GM19452 (cell line): ENCODE measurements around the gene BTAF1.
"Not testable (repeated sequence)": the region's sequence is repeated elsewhere in the genome, so short reads cannot be mapped to it uniquely, and the experiment has no call there.

Source experiments
- ATAC-seq: cut with Tn5 transposase; IDR thresholded peaks from one replicate; pipeline ENCODE4 v1.9.1; 2021; ENCODE audit not compliant: unreplicated experiment

The BTAF1 gene

DNA sequence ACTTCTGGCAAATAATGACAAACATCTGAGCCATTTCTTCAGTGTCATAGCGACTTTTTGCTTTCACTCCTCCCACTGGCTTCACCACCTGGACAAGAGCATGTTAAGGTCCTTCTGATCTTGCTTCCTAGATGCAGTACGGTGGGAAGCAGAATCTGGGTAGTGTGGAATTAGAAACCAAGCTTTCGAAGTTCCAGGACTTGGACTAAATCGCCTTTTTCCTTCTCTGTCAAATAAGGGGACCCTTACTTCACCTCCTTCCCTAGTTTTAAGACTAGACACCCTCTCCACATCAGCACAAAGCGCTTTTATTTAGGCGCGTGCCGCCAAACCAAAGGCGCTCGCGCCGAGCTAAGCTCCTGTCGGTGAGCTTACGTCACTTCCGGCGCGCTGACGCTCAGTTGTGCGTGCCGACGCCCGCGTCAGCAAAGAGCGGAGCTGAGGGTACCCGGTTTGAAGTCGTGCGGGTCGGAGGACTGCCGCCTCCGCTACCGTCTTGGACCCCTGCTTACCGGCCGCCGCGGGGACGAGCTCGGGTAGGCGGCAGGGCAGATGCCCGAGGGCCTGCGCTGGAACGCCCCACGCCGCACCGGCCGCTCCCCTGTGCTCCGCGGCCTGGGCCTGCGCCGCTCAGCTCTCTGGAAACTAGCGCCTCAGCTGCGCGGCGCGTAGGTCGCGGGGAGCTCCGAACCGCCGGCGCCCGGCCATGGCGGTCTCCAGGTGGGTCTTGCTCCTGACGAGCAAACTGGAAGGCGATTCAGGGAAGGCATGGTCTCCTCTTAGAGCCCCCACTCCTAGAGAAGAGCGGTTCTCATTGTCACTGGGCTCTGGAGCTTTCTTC lies at the start of gene BTAF1:
Gene BTAF1, plus strand, starts transcription at position 400 of the 841 bp plus-strand sequence. Its CDS starts 307 bp downstream, at position 707.
- peak; percentile 98 for ATAC-seq

DNA sequence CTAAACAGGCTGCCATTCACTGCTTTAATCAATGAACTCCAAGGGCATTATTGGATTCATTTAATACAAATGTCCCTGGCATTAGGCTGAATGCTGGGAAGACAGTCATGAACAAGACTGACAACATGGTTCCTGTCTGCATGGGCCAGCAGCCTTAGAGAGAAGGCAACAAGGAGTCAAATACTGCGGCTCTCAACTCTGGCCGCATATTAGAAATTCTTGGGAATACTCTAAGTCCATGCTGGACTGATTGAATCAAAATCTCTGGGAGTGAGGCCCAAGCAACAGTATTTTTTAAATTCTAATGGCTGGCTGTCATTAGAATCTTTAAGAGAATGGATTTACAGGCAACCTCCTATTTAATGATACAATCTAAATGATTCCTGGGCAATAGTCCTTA lies 48.4 kb upstream of the BTAF1 start:
- no peak for ATAC-seq

DNA sequence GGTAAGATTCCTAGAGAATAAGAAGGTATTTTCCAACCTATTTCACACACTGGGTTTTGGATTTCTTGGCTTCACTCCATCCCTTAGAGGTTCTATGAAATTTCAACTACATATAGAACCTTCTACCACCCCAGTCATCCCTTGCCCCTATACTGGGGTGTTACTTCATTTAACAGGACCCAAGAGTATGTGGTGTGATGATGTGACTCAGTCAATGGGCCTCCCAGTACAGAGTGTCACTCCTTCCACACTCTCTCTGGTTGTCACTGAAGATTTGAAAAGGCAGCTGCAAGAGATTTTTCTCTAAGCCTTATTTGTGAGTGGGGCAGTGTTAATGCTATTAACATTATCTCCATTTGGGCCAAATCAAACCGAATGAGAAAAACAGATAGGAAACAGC lies 47.8 kb upstream of the BTAF1 start:
- no peak for ATAC-seq

DNA sequence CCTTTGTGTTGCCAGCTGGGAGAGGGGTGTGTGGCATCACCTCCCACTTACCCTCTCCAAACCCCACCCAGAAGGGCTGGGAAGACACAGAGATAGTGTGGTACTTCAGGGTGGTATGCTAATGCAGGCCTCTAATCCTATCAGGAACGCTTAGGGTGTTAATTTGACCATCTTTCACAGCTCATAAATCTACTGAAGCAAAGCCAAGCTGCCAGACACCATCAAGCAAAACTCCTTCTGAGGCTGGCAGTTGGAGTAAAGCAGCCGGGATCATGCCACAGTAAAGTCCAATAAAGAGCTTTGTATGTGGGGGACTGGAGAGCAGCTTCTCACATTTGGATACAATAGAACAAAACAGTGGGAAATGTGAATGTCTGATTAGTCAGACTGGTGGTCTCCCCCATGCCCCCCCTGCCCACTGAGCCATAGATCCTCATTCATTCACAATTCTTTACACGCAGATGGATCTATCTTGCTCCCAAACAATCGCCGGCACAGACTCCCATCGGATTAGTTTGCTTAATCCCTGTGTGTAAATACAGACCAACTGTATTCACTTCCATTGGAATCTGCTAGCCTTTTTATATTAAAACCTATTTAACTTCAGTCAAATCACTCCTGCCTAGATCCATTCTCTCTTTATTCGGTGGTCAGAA lies 43.9 kb upstream of the BTAF1 start:
- no peak for ATAC-seq

DNA sequence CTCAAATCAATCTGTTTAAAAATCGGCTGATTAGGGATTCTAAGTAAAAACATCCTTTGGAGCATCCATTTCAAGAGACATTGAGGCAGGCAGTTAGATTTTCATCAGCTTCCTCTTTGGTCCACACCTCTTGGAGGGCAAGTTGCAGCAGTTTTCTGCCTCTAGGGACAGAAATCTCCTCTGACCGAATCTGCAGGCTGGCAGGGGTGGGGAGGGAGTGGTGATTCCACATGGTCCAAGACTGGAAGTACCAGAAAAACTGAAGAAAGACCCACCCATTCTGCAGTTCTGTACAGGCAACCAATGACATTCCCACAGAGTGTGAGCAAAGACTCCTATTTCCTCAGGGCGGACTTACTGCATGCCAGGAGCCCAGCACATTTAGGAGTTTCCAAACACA lies 43.3 kb upstream of the BTAF1 start:
- ATAC-seq: no peak

DNA sequence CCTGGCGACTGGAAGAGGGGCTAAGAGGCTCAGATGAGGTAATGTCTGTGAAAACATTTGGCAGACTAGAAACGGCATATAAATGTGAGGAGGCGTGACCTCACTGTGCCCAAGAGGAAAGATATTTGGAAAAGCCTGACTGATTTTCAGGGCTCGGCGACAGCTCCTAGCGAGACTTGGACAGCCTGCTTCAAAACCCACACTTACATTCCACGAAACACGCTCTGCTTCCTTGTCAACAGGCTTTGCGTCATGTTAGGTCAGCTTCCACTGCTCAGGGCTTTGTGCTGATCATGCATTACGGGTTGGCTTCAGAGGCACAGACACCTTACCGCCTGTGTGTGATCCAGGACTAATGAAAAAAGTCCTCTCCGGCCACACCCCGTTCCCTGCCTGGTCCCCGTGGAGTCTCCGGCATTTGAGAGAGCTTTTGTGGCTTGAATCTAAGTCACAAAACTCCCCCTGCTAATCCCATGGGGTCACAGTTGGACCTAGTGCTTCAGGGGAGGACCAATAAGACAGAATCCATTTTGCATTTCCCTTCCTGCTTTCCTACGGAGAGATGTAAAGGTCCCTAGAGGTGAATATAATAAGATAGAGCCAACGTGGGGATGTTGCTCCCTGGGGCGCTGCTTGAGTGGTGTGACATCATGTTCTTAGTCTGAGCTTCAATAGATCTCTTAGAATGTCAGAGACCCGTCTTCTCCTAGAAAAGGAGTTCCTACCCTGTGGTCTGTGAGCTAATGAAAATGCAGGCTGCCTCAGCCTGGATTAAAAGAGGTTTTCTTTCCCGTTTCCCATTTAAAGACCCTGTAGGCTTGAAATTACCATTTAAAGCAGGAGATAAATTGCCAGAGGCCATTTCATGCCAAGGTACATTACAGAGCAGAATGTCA lies 39.8 kb upstream of the BTAF1 start:
- no peak for ATAC-seq

DNA sequence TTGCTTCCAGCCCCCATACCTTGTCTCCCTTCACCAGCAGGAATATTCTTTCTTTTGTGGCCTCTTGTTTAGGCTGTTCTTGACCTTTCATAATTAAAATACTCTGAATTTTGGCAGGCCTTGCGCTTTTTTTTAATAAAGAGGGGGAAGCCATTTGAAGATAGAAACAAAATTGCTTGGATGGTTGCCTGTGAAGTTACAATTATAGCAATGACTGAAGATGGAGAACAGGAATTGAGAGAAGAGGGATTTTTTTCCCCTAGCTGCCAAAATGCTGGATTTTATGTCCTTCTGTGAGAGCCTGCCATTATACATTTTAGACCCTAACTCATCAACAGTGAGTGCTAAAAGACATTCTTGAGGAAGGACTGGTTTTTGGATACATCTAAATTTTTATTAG lies 39.0 kb upstream of the BTAF1 start:
- ATAC-seq: no peak

DNA sequence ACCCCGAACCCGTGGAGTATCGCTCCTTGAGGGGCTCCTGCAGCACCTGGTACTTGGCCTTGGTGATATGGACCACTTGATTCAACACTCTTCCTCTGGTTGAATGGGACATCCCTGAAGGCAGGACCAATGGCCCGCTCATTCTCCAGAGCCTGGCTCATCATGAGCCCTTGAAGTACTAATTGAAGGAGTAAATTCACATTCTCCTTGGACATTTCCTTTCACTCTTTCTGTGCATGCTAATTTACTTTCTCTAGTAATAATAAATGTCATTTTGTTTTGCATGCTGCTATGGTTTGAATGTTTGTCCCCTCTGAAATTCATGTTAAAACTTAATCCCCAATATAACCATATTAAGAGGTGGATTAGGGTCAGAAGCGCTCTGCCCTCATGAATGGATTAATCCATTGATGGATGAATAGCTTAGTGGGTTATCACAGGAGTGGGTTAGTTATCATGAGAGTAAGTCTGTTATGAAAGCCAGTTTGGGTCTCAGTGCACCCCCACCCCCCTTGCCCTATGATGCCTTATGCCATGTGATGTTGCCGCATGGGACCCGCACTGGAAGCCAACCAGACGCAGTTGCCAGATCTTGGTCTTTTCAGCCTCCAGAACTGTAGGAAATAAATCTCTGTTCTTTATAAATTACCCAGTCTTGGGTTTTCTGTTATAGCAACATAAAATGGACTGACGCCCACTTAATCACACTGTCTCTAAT lies 38.0 kb upstream of the BTAF1 start:
- ATAC-seq: no peak

DNA sequence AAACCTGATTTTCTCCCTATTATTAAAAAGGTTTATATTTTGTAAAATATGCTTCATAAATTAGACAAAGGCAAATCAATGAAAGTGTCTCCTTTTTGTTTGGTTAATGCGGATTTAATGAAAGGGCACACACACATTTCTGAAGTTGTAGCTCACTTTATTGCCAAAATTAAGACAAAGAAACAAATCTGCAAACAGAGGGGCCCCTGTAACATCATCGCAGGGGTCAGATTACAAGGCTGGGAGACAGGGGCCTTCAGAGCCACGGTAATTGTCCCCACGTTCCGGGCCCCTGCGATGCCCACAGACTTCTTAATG lies 36.7 kb upstream of the BTAF1 start:
- ATAC-seq: no peak

DNA sequence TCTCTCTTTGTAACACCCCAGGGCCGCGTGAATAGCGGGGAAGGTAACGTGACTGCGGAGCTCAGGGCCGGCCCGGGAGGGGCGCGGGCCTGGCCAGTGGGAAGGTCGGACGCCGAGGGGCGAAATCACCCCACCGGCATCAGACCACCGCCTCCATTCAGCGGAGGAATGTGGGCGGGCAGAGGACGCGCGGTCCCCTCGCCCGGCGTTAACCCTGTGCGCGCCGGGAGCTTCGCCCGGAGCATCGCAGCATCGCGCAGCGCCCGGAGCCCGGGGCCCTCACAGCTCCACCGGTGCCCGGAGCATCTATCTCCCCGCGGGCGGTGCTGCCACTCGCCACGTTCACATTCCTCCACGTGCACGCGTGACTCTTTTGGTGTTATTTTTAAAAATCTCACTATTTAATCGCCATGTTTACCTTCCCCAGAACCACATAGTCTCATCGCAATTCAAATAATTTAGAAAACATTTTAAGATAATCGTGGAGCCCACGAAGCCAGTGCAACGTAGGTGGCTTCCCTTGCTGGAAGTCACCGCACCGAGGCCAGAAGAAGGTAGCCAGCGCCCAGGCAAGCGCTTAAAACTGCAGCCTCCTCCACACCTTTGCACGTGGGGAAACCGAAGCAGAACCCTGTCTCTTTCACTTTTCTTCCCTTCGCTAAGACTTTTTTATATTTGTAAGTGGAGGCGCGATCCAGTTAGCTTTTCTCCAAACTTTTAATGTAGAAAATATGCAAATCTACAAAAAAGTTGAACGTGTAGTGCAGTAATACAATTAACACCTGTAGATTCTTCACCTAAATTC lies 36.1 kb upstream of the BTAF1 start:
- ATAC-seq: no peak

DNA sequence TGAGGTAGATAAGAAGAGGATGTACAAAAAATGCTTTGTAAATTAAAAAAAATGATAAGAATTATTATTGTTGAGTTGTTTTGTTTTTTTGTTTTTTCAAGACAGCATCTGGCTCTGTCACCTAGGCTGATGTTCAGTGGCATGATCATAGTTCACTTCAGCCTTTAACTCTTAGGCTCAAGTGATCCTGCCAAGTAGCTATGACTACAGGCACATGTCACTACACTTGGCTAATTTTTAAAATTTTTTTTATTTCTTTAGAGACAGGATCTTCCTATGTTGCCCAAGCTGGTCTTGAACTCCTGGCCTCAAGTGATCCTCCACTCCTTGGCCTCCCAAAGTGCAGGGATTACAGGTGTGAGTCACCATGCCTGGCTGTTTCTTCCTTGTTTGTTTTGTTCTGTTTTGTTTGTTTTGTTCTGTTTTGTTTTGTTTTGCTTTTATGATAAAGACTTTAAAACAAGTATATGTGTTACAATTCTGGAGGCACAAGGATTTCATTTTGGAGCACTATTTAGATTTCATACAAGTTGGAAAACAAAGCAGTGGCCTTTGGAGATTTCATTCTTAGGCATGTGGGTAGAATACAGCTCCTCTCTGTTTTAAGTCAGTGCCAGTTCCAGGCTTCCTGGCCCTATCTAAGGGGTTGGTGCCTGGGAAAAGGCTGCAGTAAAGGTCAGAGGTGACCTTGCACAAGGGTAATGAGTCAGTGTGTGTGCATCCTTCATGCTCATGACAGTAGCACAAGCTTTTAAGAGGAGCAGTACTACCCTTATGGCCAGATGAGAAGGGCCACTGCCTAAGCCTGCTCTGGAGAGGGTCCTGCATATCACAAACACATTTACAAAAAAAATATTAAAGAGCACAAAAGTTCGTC lies 32.2 kb upstream of the BTAF1 start:
- no peak for ATAC-seq

DNA sequence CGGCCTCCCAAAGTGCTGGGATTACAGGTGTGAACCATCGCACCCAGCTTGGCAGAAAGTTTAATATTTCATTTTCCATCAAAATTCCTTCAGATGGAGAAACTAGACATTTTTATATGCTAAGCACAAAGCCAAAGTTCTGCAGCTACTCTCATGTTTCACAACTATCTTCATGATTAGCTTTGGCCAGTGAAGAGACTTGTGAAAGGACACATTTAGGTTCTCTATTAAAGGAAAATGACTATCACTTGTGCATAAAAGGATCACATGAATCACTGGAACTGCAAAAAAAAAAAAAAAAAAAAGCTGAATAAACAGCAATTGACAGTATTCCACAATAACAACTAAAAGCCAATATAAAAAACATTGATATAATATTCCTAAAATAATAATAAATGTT lies 30.5 kb upstream of the BTAF1 start:
- ATAC-seq: no peak

DNA sequence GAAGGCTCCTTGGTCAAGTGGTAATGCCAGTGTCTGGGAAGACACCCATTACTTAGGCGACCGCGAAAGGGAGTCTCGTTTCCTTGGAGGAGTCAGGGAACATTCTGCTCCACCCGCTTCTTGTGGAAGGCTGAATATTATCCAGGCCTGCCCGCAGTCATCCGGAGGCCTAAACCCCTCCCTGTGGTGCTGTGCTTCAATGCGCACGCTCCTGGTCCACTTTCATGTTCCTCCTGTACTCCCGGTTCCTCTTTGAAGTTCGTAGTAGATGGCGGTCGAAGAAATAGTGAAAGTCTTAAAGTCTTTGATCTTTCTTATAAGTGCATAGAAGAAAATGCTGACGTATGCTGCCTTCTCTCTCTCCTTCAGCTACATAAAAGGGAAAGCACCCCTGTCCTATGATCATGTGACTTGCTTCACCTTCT lies 29.3 kb upstream of the BTAF1 start:
- not testable (repeated sequence) for ATAC-seq

DNA sequence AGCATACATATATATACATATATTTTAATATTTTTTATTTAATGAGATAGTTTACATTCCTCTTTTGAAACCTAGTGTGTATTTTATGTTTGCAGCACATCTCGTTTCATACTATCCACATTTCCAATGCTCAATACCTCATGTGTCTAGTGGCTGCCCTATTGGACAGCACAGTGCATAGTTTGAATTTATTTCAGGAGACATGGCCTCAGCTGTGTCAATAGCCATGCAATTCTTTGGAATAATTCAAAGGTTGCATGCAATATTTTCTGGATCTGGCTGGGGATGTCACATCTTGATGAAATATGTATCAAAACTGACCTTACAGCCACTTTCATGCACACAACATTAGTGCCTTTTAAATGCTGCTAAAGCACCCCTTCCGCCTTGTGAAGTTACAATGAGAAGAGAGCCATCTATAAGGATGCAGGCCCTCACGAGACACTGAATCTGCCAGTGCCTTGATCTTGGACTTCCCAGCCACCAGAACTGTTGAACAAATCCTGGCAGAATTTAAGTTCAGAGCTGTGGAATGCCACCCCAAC lies 27.3 kb upstream of the BTAF1 start:
- no peak for ATAC-seq

DNA sequence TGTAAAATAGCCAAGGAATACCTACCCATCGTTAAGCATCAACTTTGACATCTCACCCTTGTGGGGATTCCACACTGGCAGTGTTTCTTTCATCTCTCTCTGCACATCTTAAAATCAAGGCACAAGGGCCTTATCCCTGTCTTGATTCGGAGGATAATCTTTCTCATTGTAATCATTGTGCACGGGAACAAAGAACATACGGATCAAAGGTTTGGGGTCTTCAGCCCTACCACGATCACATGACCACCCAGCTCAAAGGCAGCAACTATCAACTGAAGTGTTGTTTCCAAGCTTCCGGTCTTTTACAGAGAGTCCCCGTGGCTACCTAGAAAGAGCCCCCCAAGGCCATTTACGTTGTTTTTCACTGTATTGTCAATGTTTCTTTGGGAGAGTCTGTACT lies 26.1 kb upstream of the BTAF1 start:
- ATAC-seq: no peak

DNA sequence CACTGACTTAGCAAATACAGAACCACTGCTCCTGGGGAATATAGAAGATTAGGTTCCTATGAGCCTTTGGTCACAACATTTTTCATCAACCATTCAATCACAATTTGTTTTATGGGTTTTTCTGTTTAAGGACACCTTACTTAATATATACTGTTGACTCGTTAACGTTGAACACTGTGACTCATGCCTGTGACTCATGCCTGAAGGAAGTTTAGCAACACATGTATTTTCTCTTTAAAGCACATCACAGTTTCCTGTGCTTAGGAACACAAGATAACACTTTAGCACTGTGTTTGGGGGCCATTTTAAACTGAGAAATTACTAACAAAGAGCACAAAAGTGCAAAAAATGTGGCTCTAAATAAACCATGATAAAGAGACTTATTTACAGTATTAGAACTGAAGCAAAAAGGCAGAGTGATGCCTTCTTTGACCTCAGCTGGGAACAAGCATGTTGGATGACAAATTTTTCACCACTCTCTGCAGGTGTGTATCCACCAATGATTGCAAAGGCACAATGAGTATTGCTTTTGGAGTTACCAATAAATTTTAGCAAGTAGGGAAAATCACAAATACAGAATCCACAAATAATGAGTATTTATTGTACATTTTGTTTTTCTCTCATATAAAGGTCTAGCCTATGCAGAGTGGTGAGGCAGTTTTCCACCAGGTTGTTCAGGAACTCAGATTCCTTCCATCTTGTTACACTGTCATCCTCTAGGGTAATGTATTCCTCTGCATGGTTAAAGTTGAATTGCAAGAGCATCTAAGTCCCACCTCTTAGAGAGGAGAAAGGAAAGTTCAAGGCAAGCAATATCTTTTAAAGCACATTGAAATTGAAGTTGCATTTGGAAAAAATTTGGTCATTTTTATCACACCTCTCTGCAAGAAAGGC lies 21.5 kb upstream of the BTAF1 start:
- no peak for ATAC-seq

DNA sequence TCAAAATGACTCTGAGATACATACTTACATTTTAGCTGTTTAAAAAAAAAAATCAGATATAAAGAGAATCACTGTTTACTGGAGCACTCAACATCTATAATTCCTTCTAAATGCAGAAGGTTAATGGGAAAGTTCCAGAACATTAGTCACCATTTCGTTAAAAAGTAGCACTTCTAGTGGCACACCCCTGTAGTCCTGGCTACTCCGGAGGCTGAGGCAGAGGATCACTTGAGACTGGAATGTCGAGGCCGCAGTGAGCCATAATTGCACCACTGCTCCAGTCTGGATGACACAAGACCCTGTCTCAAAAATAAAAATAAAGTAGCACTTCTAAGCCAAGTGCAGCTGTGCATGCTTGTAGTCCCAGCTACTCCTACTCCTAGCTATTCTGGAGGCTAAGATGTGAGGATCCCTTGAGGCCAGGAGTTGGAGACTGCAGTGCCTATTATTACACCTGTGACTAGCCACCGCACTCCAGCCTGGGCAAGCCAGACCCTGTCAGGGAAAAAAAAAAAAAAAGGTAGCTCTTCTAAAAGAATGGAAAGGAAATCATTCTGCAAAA lies 16.5 kb upstream of the BTAF1 start:
- ATAC-seq: no peak

DNA sequence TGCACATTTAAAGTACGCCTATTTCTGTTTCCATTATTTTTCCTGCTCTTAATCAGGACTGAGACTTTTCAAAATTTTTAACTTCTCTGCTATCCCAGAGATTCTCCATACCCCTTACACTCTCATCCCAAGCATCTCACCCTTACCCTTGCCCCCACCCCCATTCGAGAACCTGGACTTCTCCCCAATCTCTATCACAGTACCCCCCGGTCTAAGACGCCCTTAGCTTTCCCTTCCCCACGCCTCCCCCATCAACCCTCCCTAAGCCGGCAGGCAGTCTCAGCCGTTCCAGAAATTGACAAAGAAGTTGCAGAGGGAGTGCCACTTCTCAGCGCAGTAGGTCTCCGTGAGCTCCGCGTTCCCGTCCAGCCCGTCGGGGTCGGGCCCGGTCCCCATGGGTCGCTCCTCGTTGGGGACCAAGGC lies 15.6 kb upstream of the BTAF1 start:
- no peak for ATAC-seq
